ENCODE data around the gene EFCC1.

DNA sequence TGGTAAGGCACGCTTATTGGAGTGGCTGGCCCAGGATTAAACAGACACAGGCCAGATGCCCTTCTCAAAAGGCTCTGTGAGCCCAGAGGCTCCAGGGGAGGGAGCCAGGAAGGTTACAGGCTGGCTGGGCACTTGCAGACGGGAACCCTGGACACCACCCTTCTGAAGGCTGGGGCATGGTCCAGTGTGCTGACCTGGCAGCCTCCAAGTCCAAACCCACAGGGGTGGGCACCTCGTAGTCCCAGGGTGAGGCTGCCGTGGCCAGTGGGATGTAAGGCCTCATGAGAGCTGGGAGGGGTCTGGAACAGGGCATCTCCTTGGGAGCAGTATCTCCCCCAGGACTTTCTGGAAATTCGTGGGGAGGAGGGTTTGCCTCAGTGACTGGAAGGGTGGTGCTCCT lies 19.6 kb downstream of the EFCC1 start:
- TF ChIP-seq POLR2A (IDR thresholded peaks at IDR 0.05; ENCODE audit: low read depth, low read length) = no peak
- TF ChIP-seq POLR2AphosphoS5 (IDR thresholded peaks at IDR 0.05; ENCODE audit: low read depth, low read length) = no peak
- no peak for TF ChIP-seq POU2F2 (IDR thresholded peaks at IDR 0.05; ENCODE audit: low read depth, low read length)
- no peak for TF ChIP-seq TAF1 (IDR thresholded peaks at IDR 0.05; ENCODE audit: low read depth, low read length)
